K562 (cell line): ENCODE measurements around the gene BHLHE40. TPM values are rescaled to one million over a fixed set of nuclear protein-coding genes. Genes with fewer than 3 reads are reported as not detected.

Experiments used
- BDP1 ChIP-seq: IDR thresholded peaks from 3 replicates; pipeline ENCODE4 v1.6.1; 2011; ENCODE audit not compliant: insufficient read length, insufficient read depth
- CLOCK ChIP-seq: fragments of 250-450 bp; sonication (Bioruptor Pico); IDR thresholded peaks from 2 replicates; pipeline ENCODE4 v1.4.0; 2020; ENCODE audit warnings: mild to moderate bottlenecking, moderate library complexity, borderline replicate concordance
- FOXK2 ChIP-seq, 2 experiments: fragments of 450-650 bp; IDR thresholded peaks in 1 of 2; conservative IDR thresholded peaks in 1 of 2; 2 replicates each; pipeline ENCODE4 v1.6.1; 2016; ENCODE audit warnings: low read depth in 2 of 2, mild to moderate bottlenecking in 1 of 2
- HMG20A ChIP-seq: fragments of 450-650 bp; formaldehyde crosslinking; conservative IDR thresholded peaks from 2 replicates; pipeline ENCODE4 v1.4.0; 2020; ENCODE audit warnings: mild to moderate bottlenecking, mixed read lengths
- KAT7 ChIP-seq: sonication (generic); formaldehyde crosslinking; IDR thresholded peaks from 2 replicates; pipeline ENCODE4 v1.8.0; 2022; ENCODE audit warnings: missing genetic modification reagents, mild to moderate bottlenecking, borderline replicate concordance
- KLF10 ChIP-seq: fragments of 250-450 bp; sonication (Bioruptor Pico); IDR thresholded peaks from 2 replicates; pipeline ENCODE4 v1.6.1; 2021; ENCODE audit warnings: matching md5 sums
- MBD2 ChIP-seq: sonication (generic); IDR thresholded peaks from 2 replicates; pipeline ENCODE4 v1.6.1; 2016; ENCODE audit warnings: low read depth, borderline replicate concordance
- NCOA1 ChIP-seq: fragments of 450-650 bp; IDR thresholded peaks from 2 replicates; pipeline ENCODE4 v1.6.1; 2016; ENCODE audit warnings: low read depth
- NFIC ChIP-seq: fragments of 450-650 bp; IDR thresholded peaks from 2 replicates; pipeline ENCODE4 v1.6.1; 2017; ENCODE audit warnings: mild to moderate bottlenecking, inconsistent platforms
- RBM25 ChIP-seq: fragments of 200-400 bp; formaldehyde crosslinking; IDR thresholded peaks from 2 replicates; pipeline ENCODE4 v1.6.1; 2018; ENCODE audit warnings: low read length, low read depth, moderate library complexity; ENCODE audit not compliant: severe bottlenecking
- SRSF9 ChIP-seq: fragments of 200-400 bp; formaldehyde crosslinking; IDR thresholded peaks from 2 replicates; pipeline ENCODE4 v1.6.1; 2017; ENCODE audit warnings: low read depth, low read length, borderline replicate concordance
- STAT6 ChIP-seq: sonication (generic); formaldehyde crosslinking; IDR thresholded peaks from 2 replicates; pipeline ENCODE4 v1.8.1; 2023; ENCODE audit warnings: mild to moderate bottlenecking, missing genetic modification reagents
- ZNF347 ChIP-seq: fragments of 450-650 bp; formaldehyde crosslinking; IDR thresholded peaks from 2 replicates; pipeline ENCODE4 v1.4.0; 2020; ENCODE audit warnings: low read depth, mild to moderate bottlenecking, moderate library complexity
- ZNF398 ChIP-seq: fragments of 250-450 bp; sonication (Bioruptor Pico); IDR thresholded peaks from 2 replicates; pipeline ENCODE4 v1.8.0; 2021; ENCODE audit warnings: moderate library complexity, mild to moderate bottlenecking, inconsistent platforms
- ZNF639 ChIP-seq, 2 experiments: fragments of 200-800 bp in 1 of 2; sonication (Bioruptor generic) in 1 of 2; sonication (generic) in 1 of 2; formaldehyde crosslinking in 1 of 2; IDR thresholded peaks in 1 of 2; conservative IDR thresholded peaks in 1 of 2; 2 replicates each; pipeline versions ENCODE4 v1.5.0 to v1.6.1; 2016 to 2020; ENCODE audit warnings: missing compliant biosample characterization in 1 of 2, missing genetic modification characterization in 1 of 2, missing genetic modification reagents in 1 of 2
- ZNF699 ChIP-seq: fragments of 250-450 bp; sonication (Bioruptor Pico); IDR thresholded peaks from 2 replicates; pipeline ENCODE4 v1.8.0; 2021; ENCODE audit warnings: mild to moderate bottlenecking, moderate library complexity; ENCODE audit not compliant: insufficient replicate concordance
- polyA plus RNA-seq, 8 experiments: library from polyadenylated mRNA; depleted of rRNA in 4 of 8; stranded (reverse) in 5 of 8; unstranded in 3 of 8; fragments of >200 nt; fragmentation: Nextera tagmentation in 2 of 8; fragmentation: Illumina TruSeq in 1 of 8; extraction: Ambion mirVana in 2 of 8; extraction: Trizol in 1 of 8; gene quantifications; 2 replicates each; pipeline versions ENCODE4 v1.2.1 to v1.2.3, GENCODE V29; 2011 to 2014; ENCODE audit warnings: inconsistent platforms in 1 of 8, missing spikeins in 1 of 8
- total RNA-seq, 7 experiments: library from RNA; depleted of rRNA in 6 of 7; stranded (reverse); fragments of >200 nt in 6 of 7; fragmentation: Illumina TruSeq in 2 of 7; extraction: Trizol in 2 of 7; gene quantifications; 2 replicates each; pipeline versions ENCODE4 v1.2.1 to v1.2.3, GENCODE V29; 2011 to 2021; ENCODE audit warnings: low replicate concordance in 1 of 7

BHLHE40 gene
- total and polyA plus RNA-seq, 9 of the 15 experiments (the other 6 are each of a cell fraction or from before 2014, with no cell fraction given), result 12.0 to 83.9 (median 31.4) TPM

GRCh38 chr3:5021116-5022092, 42.2 kb downstream of the BHLHE40 start (continued):
- no peak for TF ChIP-seq MBD2
- no peak for TF ChIP-seq ZNF699
- TF ChIP-seq KLF10, result no peak
- TF ChIP-seq BDP1, result no peak
- TF ChIP-seq FOXK2 (conservative IDR thresholded peaks at IDR 0.05 in 1 of 2, IDR thresholded peaks at IDR 0.05 in 1 of 2; ENCODE audit: low read depth in 2 of 2), result 0 out of 4 replicates have a peak, but pooled peaks of 1 of the 2 experiments have one; percentile 4
- no peak for TF ChIP-seq RBM25
- TF ChIP-seq CLOCK (CRISPR knock-in tag), result no peak
- peak; percentile 22; the same call in 1 of the 2 replicates for TF ChIP-seq NFIC
- no peak for TF ChIP-seq ZNF398
- no peak for TF ChIP-seq KAT7 (CRISPR knock-in tag)
- TF ChIP-seq SRSF9, result no peak
- no peak for TF ChIP-seq HMG20A (CRISPR knock-in tag)
- TF ChIP-seq ZNF639 (CRISPR knock-in tag; conservative IDR thresholded peaks at IDR 0.05 in 1 of 2, IDR thresholded peaks at IDR 0.05 in 1 of 2), result peak in 1 of 2 experiments; percentile 77; a peak in 2 of 4 replicates
- no peak for TF ChIP-seq STAT6 (CRISPR knock-in tag)
- TF ChIP-seq ZNF347, result no peak
- no peak for TF ChIP-seq NCOA1
